HG03175 (cell line): ENCODE results near the gene DPP9.
A peak's percentile ranks its signal among the peaks of the same experiment; 100 is the strongest.

Experiments
- ATAC-seq: cut with Tn5 transposase; IDR thresholded peaks from one replicate; pipeline ENCODE4 v1.9.1; 2021; ENCODE audit warnings: mild to moderate bottlenecking, moderate library complexity; ENCODE audit not compliant: unreplicated experiment

Gene DPP9

DNA sequence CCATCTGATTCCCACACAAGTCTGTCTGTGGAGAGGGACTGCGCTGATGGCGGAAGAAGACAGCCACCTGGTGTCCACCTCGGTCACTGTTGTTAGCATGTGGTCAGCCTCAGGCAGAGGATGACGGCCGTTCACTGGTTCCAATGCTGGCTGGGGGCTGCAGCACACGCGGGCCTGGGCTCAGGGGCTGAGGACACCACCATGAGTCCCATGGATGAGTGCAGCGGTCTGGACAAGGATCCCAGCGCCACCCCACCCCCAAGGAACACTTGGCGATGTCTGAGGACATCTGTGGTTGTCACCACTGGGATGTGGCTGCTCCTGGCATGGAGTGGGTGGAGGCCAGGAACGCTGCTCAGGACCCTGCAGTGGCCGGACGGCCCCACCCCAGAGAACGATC is 10.9 kb downstream of the DPP9 start:
- ATAC-seq, result no peak

DNA sequence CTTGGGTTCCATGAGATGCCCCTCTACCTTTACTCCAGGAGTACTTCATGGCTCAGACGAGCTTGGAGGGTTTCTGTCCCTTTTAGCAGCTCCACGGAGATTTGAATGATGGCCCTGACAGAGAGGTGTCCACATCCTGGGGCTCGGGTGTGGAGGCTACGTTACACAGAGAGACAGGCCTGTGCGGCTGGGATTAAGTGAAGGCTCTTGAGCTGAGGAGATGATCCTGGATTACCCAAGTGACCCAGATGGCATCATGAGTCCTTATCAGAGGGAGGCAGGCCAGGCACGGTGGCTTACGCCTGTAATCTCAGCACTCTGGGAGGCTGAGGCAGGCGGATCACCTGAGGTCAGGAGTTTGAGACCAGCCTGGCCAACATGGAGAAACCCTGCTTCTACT is 12.4 kb downstream of the DPP9 start:
- ATAC-seq, result no peak

DNA sequence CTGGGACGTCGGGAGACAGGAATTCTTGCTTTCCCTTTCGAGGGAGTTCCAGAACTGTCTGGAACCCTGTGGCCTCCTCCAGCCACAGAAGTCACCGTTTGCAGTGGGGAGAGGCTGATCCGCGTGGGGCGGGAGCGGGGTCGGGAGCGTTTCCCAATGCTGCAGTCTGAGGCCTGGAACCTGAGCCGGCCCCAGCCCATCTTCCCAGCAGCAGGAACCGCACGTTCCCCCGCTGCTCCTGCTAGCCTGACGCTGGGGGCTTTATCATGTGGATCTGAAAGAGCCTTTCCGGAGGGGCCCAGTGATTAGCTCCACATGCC is 13.4 kb downstream of the DPP9 start:
- ATAC-seq, result no peak

DNA sequence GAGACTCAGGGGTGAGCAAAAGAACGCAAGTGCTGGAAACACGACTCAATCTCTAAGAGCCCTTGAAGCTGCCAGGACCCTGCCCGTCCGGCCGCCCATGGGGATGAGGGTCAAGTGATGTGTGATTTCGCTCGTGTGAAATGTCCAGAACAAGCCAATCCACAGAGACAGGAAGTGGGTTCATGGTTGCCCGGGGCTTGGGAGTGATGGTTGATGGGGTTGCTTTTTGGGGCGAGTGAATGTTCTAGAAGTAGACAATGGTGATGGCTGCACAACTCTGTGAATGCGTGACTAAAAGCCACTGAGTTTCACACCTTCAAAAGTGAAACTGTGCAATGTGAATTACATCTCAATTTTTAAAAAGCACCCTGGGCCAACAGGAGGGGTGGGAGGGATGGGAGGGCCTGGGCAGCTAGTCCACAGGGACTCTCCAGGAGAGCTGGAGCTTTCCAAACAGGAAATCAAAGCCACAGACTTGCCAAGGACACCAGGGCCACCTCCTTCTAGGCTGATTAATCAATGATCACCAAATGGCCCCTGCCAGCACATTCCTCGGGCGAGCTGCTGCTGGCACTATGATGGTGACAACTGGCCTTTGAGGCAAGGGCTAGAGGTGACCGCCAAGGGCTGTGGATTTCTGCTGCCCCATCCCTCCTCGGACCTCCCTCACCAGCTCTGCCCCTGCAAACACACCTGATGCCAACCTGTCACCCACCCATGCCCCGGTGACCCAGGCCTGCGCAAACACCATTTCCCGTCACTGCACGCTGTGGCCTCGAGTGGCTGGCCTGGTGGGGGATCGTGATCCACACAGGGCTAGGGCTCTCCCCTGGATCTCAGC is 14.0 kb downstream of the DPP9 start:
- peak; percentile 43 for ATAC-seq

DNA sequence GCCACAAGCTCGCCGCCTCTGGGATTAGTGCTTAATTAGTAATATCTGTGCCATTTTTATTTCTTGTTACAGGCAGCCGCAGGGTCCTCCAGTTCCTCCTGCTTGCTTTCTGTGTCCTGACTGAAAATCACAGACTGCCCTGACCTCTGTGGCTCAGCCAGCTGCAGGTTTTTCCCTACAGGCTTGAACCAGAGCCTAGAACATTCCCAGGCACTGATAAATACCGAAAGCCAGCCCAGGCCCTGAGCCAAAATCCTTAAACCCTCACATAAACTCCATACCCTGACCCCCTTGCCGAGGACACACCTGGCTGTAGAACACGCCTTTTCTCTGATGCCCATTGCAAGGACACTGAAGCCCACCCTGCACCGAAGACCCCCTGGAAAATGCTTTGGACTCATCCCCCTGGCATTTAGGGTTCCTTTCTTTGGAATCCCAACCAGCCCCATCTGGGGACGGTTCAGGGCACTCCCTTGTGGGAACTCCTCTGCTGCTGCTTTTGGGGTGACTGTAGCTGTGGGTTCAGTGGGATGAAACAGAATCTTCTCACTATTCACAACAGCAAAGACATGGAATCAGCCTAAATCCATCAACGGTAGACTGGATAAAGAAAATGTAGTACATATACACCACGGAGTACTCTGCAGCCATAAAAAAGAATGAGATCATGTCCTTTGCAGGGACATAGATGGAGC is 15.5 kb downstream of the DPP9 start:
- no peak for ATAC-seq

DNA sequence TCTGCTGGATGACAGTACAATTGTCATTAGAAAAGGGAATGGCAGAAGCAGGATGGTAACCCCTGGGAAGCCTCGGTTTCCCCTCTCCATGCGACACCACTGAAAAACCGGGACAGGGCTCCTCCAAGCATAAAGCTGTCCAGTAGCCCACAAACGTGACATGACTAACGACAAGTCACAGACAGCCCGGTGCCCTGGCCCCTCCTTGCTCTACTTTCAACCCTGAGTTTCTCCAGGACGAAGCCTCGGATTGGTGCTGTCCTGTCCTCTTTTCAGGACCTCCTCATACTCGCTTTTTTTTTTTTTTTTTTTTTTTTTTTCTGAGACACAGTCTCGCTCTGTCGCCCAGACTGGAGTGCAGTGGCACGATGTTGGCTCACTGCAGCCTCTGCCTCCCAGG is 16.3 kb downstream of the DPP9 start:
- ATAC-seq, result no peak

DNA sequence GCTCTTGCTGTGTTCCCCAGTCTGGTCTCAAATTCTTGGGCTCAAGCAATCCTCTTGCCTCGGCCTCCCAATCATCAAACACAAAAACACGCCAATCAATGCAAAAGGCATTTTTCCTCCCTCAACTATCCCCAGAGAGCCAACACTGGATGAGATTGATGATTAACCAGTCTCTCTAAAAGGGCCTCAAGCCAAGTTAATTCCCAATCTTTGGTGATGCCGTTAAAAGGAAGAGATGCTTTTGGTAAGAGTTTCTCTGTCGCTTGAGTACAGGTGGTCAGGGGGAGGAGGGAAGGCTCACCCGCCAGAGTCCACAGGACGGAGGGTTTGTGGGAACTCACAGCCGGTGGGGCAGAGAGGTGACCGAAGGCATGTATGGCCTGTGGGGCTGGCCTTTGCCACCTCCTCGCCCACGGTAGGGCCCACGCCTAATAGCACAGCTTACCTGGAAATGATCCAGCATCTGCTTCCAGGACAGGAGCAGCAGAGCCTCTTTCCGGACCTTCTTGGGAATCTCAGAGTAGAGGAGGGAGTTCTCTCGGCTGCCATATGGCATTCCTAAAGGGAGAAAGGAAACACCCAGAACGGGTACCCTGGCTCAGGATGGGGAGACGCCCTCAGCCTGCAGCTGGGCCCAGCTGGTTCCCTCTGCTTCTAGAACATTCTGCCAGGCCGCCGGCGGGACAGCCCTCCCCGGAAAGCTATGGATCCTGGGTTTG is 18.1 kb downstream of the DPP9 start:
- no peak for ATAC-seq

DNA sequence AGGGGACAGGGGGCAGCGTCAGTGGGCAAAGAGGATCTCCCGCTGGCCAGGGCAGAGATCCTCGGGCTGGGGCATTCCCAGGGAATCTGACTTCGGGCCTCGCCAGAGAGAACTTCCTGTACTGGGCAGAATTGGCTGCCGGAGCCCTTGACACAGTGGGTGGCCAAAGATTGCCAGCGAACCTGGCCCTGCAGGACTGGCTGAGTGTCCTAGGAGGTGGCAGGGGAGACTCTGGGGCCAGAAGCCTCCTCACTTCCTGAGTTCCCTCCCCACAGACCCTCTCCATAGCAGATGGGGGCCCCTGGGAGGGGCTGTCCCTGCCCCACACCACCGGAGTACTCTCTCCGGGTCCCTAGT is 19.3 kb downstream of the DPP9 start:
- ATAC-seq, result no peak

DNA sequence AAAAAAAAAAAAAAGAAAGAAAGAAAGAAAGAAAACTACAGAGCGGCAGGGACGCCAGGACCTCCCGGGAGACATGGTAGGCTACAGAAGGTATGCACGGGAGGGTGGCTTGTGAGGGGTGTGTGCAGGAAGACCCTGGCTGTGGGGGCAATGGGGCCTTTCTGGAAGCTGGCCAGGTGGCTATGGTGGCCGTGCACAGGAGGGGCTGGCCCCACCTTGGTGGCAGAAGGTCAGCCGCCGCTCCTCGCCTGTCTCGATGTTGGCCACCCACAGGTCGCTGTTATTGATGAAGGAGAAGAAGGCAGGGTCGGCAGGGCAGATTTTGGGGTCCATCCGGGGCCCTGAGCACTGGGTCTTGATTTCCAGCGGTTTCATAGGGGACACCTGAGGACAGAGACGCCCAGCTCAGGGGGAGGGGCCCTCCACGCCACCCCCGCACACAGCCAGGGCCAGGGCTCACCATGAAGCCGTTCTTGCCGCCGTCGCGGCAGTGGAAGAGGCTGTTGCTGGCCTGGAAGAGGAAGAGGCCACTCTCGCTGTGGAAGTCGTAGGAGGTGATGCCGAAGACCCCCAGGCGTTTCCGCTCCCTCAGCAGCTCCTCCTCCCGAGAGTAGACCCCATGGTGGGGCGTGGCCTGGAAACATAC is 19.8 kb downstream of the DPP9 start:
- no peak for ATAC-seq

DNA sequence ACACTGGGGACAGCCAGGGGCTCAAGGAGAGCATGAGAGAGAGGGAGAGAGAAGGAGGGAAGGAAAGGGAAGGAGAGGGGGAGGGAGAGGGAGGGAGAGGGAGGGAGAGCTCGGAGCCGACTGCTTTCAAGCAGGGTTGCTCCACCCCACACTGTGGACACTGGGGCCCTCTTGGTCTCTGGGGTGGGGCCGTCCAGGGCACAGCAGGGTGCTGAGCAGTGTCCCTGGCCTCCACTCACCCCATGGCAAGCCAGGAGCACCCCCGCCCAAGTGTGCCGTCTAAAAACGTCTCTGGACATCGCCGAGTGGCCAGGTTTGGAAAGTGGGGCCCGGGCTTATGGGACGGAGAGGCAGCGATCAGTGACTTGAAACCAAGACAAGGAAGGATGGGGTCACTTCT is 20.9 kb downstream of the DPP9 start:
- ATAC-seq, result no peak

DNA sequence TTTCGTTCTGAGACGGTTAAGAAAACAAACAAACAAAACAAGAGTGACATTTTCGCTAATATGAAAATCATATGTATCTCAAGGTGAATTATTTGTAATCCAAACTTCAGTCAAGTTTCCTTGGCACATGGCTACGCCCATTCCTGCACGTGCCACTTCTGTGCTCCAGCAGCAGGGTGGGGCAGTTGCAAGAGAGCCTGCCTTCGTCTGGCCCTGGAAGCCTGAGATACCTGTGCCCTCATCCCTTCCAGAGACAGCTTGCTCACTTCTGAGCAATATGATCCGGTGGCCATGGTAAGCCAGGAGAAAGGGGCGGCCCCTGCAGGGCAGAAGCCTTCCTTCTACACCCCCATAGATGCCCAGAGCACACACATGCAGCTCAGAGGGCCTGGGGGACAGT is 22.1 kb downstream of the DPP9 start:
- ATAC-seq, result no peak

DNA sequence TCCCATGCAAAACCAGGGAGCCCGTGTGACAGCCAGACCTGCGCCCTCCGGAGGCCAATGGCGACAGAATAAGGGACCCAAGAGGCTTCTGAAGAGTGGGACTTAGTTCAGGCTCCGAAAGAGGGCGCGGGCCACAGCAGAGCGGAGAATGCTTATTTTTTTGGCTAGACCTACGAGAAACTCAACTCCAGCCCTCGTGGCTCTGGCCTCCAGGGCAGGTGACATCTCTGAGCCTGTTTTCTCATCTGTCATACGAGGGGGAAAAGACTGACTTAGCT is 23.0 kb downstream of the DPP9 start:
- ATAC-seq, result no peak

DNA sequence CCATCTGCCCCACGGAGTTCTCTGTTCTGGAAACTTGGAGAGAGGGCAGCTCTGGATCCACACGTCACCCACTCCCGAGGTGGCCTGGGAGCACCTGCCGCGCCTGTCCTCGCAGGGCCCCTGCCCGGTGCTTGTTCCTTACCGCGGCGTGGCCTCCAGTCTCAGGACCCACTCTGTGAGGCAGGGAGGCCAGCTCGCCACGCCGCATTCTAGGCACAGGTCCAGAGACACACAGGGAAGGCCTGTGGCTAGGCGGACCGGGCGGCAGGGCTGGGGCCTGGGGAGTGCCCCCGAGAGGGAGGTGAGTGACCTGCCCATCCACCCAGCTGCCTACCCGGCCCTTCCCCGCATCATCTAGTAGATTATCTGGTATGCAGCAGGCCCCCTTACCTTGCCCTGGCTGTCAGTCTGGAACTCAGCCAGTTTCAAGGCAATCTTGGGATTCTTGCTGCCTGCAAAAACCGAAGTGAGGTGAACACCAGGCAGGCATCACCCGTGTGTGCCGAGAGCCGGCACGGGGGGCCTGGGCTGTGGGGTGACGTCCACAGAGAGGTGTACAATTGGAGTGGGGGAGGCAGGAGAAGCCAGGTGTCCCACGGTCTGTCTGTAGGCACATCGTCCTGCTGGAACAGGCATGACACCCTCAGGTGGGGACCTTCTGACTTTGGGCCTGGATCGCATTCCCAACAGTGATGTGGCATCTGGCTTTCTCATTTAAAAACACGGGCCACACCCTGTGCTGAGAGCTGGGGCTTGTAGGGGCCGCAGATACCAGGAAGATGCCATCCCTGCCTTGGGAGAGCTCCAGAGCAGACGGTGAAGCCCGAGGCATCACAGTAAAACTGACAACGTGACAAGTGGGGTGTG is 23.6 kb downstream of the DPP9 start:
- ATAC-seq, result no peak

DNA sequence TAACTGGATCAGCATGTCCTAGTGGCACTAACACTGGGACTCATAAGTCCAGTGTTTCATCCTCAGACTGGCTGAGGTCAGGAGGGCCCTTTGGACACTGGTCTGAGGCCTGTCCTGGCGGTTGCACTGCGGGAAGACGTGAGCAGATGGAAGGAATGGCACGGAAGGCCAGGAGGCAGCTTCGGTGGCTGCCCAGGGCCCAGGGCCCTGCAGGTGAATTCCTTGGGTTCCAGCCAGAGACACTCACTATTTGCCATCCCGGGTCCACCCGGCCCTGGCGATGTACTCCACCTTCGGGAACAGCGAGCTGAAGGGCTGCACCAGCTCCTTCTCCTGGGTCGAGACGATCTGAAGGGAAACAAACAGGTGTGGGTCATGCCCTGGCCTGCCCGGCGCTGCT is 26.3 kb downstream of the DPP9 start:
- ATAC-seq, result no peak

DNA sequence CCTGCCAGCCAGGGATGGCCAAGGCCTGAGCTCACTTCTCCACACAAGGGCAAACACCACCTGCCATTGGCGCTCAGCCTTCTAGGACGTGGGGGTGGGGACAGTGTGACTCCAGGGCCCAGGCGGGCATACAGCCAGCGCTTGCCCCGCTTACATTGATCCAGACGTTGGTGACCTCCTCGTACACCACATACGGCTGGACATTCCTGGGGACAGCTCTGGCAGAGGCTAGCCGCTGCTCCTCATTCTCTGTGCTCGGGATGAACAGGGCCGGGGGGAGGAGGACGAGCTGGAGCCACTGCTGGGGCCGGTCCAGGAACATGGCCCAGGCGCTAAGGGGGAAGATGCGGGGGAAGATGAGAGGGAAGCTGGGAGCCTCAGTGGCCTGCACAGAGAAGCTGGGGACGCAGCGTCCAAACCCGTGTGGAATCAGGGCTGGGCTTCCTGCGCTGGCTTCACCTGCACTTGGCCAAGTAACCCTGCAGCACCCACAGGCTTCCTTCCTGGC is 28.4 kb downstream of the DPP9 start:
- ATAC-seq, result no peak

DNA sequence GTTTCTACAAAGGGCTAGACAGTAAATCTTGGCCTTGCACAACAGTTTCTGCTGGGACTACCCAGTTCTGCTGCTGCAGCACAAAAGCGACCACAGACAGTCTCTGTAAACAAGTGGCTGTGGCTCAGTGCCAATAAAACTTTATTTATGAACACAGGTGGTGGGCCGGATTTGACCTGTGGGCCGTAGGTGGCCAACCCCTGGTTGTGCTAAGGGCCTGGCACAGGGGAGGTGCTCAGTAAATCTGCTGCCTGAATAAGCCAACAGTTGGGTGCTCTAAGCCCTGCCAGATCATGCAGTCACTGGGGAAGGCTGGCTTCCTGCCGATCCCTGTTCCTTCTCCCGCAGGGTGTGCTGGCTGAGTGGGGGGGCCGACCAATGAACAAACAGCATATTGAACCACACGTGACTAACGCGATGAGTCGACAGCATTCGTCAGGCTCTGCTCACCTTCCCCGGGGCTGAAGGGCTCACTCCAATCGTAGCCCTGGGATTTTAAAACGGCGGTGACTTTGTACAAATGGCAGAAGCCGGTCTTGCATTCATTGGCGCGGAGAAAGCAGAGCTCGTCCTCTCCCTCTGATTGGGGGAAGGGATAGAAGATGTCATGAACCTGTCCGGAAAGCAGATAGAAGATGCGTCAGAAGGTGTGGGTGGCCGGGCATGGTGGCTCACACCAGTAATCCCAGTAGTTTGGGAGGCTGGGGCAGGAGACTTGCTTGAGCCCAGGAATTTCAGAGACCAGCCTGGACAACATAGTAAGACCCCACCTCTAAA is 29.2 kb downstream of the DPP9 start:
- ATAC-seq, result no peak

DNA sequence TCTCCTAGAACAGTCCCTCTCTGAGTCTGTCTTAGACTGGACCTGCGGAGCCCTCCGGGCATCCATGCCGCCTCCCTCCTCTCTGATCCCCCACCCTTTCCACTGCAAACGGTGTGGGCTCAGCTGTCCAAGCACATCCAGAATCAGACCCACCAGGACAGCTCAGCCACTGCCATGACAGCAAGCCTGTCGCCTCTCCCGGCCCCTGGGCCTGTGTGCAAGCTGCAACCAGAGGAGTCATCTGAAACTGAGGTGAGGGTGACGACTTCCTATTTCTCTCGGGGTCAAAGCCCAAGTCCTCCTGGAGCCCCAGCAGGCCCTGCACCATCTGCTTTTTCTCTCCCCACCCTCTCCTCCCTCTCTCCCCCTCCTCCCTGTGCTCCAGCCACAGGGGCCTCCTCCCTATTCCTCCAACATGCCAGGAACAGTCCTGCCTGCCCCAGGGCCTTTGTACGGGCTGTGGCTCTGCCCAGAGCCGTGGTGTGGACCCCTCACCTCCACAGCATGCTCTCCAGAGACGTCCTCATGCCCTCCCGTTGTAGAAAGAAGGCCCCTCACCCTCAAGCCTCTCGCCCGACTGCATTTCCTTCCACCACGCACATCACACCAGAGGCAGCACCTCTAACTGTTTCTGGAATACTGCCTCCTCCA is 30.0 kb downstream of the DPP9 start:
- no peak for ATAC-seq

DNA sequence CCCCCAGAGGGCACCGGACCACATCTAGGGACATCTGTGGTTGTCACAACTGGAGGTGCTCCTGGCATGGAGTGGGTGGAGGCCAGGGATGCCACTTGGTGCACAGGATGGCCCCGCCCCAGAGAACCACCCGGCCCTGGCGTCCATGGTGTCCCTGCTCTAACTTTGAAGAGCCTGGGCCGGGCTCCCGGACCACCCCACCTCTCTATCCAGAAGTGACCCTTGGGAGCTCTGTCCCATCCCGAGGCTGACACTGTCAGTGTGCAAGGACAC is 30.6 kb downstream of the DPP9 start:
- no peak for ATAC-seq

DNA sequence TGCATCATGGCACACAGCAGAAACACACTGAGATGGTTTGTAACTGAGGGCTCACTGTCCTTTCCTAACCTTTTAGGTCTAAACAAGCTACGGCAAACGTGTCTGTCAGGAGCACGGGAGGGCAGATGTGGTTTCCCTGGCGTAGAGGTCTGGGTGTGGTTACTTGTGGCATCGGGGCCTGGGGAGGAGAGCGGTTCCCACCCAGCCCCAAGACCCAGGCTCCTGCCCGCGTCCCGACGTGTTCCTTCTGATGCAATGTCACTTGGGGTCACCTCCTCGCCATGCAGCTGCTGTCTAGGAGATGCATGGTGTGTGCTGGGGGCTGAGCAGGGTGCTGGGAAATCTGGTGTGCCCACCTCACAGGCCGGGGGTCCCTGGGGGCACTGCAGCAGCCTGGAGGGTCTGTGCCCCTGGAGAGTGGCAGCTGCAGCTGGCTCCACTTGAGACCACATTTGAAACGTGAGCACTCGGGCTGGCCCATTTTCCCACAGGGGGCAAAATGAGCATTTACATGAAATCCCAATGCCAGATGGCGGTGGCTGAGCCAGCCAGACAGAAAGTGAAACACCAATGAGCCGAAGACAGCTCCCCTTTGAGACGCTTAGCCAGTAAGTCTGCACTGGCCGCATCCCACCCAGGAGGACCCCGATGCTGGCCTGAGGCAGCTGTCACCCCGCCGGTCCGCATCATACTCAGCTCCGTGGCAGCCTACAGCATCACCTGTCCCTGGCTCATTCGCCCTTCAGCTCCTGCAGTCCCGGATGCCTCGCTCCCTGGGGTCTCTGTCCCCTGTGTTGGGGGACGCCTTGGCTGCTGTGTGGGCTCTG is 31.2 kb downstream of the DPP9 start:
- ATAC-seq, result no peak
